ENCODE data around the gene ITGB3BP.

ITGB3BP gene

GRCh38 chr1:63548877-63549276, 25.9 kb upstream of the ITGB3BP start:
- Histone ChIP-seq H3K14ac (ENCODE audit: low read length in 2 of 2) (no peak overlapping the region), H3K4me2 (ENCODE audit: low read length, poor library complexity, severe bottlenecking) (no peak overlapping the region), H3K4ac (ENCODE audit: low read depth in 1 of 2, low read length in 2 of 2) (no peak overlapping the region), H3K18ac (ENCODE audit: low read depth in 1 of 2, low read length in 2 of 2) (no peak overlapping the region), H2BK120ac (ENCODE audit: low read depth, low read length) (no peak overlapping the region), H3K9me3 (ENCODE audit: control insufficient read depth, low read length) (no peaks in the 10 kb centered on the region), H2AK5ac (ENCODE audit: low read length, severe bottlenecking) (no peak overlapping the region), H3K79me1 (replicated peaks; ENCODE audit: low read length, poor library complexity, severe bottlenecking) (no peaks in the 10 kb centered on the region), H3K27ac (ENCODE audit: low read length, poor library complexity, severe bottlenecking) (no peak overlapping the region), H3K4me3 (ENCODE audit: insufficient read depth in 1 of 2, low read depth in 1 of 2, low read length in 2 of 2) (peak overlapping the region in 1 of 2 experiments; percentile 54), H3K36me3 (ENCODE audit: control insufficient read depth in 1 of 2, insufficient read depth in 2 of 2, low read depth in 1 of 2, low read length in 2 of 2) (peaks cover 0 to 24% of the 10 kb centered on the region in 2 experiments), H3K23ac (ENCODE audit: low read length in 2 of 2) (no peak overlapping the region), H2BK15ac (ENCODE audit: low read depth, poor library complexity, severe bottlenecking) (no peak overlapping the region), H3K4me1 (ENCODE audit: control insufficient read depth, insufficient read depth, low read depth, low read length) (no peaks in the 10 kb centered on the region), H3K27me3 (ENCODE audit: control insufficient read depth in 1 of 2, insufficient read depth in 1 of 2, low read length in 2 of 2) (no peaks in the 10 kb centered on the region), H2BK5ac (ENCODE audit: low read depth, low read length, poor library complexity, severe bottlenecking) (no peak overlapping the region), H2BK12ac (ENCODE audit: low read length in 2 of 2) (no peak overlapping the region), H2AFZ (ENCODE audit: low read depth, low read length) (no peak overlapping the region), H4K8ac (ENCODE audit: low read length) (no peak overlapping the region), H4K91ac (ENCODE audit: low read length) (no peak overlapping the region), H3K9ac (ENCODE audit: low read length) (peak overlapping the region; percentile 94)
- DNase-seq: no peak
- WGBS: 97% methylated on average over 13 of the region's 13 CpGs

GRCh38 chr1:63548303-63548702, 25.3 kb upstream of the ITGB3BP start:
- no peak overlapping the region for H2BK15ac ChIP-seq (ENCODE audit: low read depth, poor library complexity, severe bottlenecking)
- no peak overlapping the region for H2BK12ac ChIP-seq (ENCODE audit: low read length in 2 of 2)
- H3K36me3 ChIP-seq (ENCODE audit: control insufficient read depth in 1 of 2, insufficient read depth in 2 of 2, low read depth in 1 of 2, low read length in 2 of 2): peaks cover 0 to 19% of the 10 kb centered on the region in 2 experiments
- H3K4me2 ChIP-seq (ENCODE audit: low read length, poor library complexity, severe bottlenecking): no peak overlapping the region
- no peaks in the 10 kb centered on the region for H3K79me1 ChIP-seq (replicated peaks; ENCODE audit: low read length, poor library complexity, severe bottlenecking)
- no peak overlapping the region for H2AFZ ChIP-seq (ENCODE audit: low read depth, low read length)
- no peak overlapping the region for H2AK5ac ChIP-seq (ENCODE audit: low read length, severe bottlenecking)
- H2BK120ac ChIP-seq (ENCODE audit: low read depth, low read length): no peak overlapping the region
- no peak overlapping the region for H2BK5ac ChIP-seq (ENCODE audit: low read depth, low read length, poor library complexity, severe bottlenecking)
- H3K14ac ChIP-seq (ENCODE audit: low read length in 2 of 2): no peak overlapping the region
- no peak for DNase-seq
- WGBS: 86% methylated on average over 1 of the region's 2 CpGs
- H3K4ac ChIP-seq (ENCODE audit: low read depth in 1 of 2, low read length in 2 of 2): no peak overlapping the region
- no peaks in the 10 kb centered on the region for H3K27me3 ChIP-seq (ENCODE audit: control insufficient read depth in 1 of 2, insufficient read depth in 1 of 2, low read length in 2 of 2)
- no peak overlapping the region for H3K23ac ChIP-seq (ENCODE audit: low read length in 2 of 2)
- H4K8ac ChIP-seq (ENCODE audit: low read length): no peak overlapping the region
- no peak overlapping the region for H3K18ac ChIP-seq (ENCODE audit: low read depth in 1 of 2, low read length in 2 of 2)
- H3K9ac ChIP-seq (ENCODE audit: low read length): peak overlapping the region; percentile 94
- peak overlapping the region in 1 of 2 experiments; percentile 54 for H3K4me3 ChIP-seq (ENCODE audit: insufficient read depth in 1 of 2, low read depth in 1 of 2, low read length in 2 of 2)
- H3K9me3 ChIP-seq (ENCODE audit: control insufficient read depth, low read length): no peaks in the 10 kb centered on the region
- H4K91ac ChIP-seq (ENCODE audit: low read length): no peak overlapping the region
- H3K27ac ChIP-seq (ENCODE audit: low read length, poor library complexity, severe bottlenecking): no peak overlapping the region
- H3K4me1 ChIP-seq (ENCODE audit: control insufficient read depth, insufficient read depth, low read depth, low read length): no peaks in the 10 kb centered on the region

DNA sequence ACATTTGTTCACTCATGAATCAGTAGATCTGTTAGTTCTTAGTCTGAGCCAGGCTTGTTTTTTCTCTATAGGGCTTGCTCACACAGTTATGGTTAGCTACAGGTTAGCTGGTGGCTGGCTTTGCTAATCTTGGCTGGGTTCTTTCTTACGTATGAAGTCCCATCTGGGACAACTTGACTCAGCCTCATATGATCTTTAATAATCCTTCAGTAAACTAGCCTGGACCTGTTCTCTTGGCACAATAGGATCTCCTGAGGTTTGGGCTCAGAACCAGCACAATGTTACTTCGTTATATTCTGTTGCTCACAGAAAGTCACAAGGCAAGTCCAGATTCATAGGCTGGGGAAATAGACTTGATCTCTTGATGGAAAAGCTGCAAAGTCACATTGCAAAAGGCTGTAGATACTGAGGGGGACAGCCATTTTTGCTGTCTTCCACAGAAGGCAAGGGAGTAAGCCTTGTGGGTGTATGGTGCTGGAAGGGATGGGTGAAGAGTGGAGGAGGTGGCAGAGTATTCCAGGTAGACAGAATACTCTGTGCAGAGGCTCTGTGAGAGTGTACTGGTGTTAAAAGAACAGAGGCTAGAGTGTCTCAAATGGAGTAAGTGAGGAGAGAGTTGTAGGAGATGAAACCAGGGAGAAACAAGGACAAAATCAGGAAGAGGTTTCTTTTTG, 24.7 kb upstream of the ITGB3BP start:
- DNase-seq: no peak
- H3K27ac ChIP-seq (ENCODE audit: low read length, poor library complexity, severe bottlenecking): no peak overlapping the region
- H4K8ac ChIP-seq (ENCODE audit: low read length): no peak overlapping the region
- H2BK15ac ChIP-seq (ENCODE audit: low read depth, poor library complexity, severe bottlenecking): no peak overlapping the region
- H2BK12ac ChIP-seq (ENCODE audit: low read length in 2 of 2): no peak overlapping the region
- no peaks in the 10 kb centered on the region for H3K27me3 ChIP-seq (ENCODE audit: control insufficient read depth in 1 of 2, insufficient read depth in 1 of 2, low read length in 2 of 2)
- no peak overlapping the region for H2BK120ac ChIP-seq (ENCODE audit: low read depth, low read length)
- H3K9me3 ChIP-seq (ENCODE audit: control insufficient read depth, low read length): peaks cover 2% of the 10 kb centered on the region
- H3K4me2 ChIP-seq (ENCODE audit: low read length, poor library complexity, severe bottlenecking): no peak overlapping the region
- H2AK5ac ChIP-seq (ENCODE audit: low read length, severe bottlenecking): no peak overlapping the region
- peak overlapping the region; percentile 94 for H3K9ac ChIP-seq (ENCODE audit: low read length)
- H3K4me3 ChIP-seq (ENCODE audit: insufficient read depth in 1 of 2, low read depth in 1 of 2, low read length in 2 of 2): peak overlapping the region in 1 of 2 experiments; percentile 54
- no peak overlapping the region for H3K14ac ChIP-seq (ENCODE audit: low read length in 2 of 2)
- no peak overlapping the region for H4K91ac ChIP-seq (ENCODE audit: low read length)
- no peak overlapping the region for H2BK5ac ChIP-seq (ENCODE audit: low read depth, low read length, poor library complexity, severe bottlenecking)
- no peak overlapping the region for H3K4ac ChIP-seq (ENCODE audit: low read depth in 1 of 2, low read length in 2 of 2)
- H2AFZ ChIP-seq (ENCODE audit: low read depth, low read length): no peak overlapping the region
- H3K4me1 ChIP-seq (ENCODE audit: control insufficient read depth, insufficient read depth, low read depth, low read length): no peaks in the 10 kb centered on the region
- peaks cover 0 to 14% of the 10 kb centered on the region in 2 experiments for H3K36me3 ChIP-seq (ENCODE audit: control insufficient read depth in 1 of 2, insufficient read depth in 2 of 2, low read depth in 1 of 2, low read length in 2 of 2)
- H3K23ac ChIP-seq (ENCODE audit: low read length in 2 of 2): no peak overlapping the region
- no peaks in the 10 kb centered on the region for H3K79me1 ChIP-seq (replicated peaks; ENCODE audit: low read length, poor library complexity, severe bottlenecking)
- 98% methylated on average over 2 of the region's 2 CpGs for WGBS
- no peak overlapping the region for H3K18ac ChIP-seq (ENCODE audit: low read depth in 1 of 2, low read length in 2 of 2)

- H3K4me1 ChIP-seq (ENCODE audit: control insufficient read depth, insufficient read depth, low read depth, low read length): no peaks in the 10 kb centered on the region
Measured at GRCh38 chr1:63545780-63546179, 22.8 kb upstream of the ITGB3BP start.

More at GRCh38 chr1:63545780-63546179, 22.8 kb upstream of the ITGB3BP start:
- no peak overlapping the region for H3K27ac ChIP-seq (ENCODE audit: low read length, poor library complexity, severe bottlenecking)
- no peak overlapping the region for H2BK120ac ChIP-seq (ENCODE audit: low read depth, low read length)
- H2AK5ac ChIP-seq (ENCODE audit: low read length, severe bottlenecking): no peak overlapping the region
- no peak overlapping the region for H3K14ac ChIP-seq (ENCODE audit: low read length in 2 of 2)
- H3K9me3 ChIP-seq (ENCODE audit: control insufficient read depth, low read length): peaks cover 2% of the 10 kb centered on the region
- H3K4me2 ChIP-seq (ENCODE audit: low read length, poor library complexity, severe bottlenecking): no peak overlapping the region
- no peak overlapping the region for H4K91ac ChIP-seq (ENCODE audit: low read length)
- no peaks in the 10 kb centered on the region for H3K27me3 ChIP-seq (ENCODE audit: control insufficient read depth in 1 of 2, insufficient read depth in 1 of 2, low read length in 2 of 2)
- no peak overlapping the region for H4K8ac ChIP-seq (ENCODE audit: low read length)
- H3K36me3 ChIP-seq (ENCODE audit: control insufficient read depth in 1 of 2, insufficient read depth in 2 of 2, low read depth in 1 of 2, low read length in 2 of 2): peaks cover 0 to 19% of the 10 kb centered on the region in 2 experiments
- H2BK15ac ChIP-seq (ENCODE audit: low read depth, poor library complexity, severe bottlenecking): no peak overlapping the region
- no peaks in the 10 kb centered on the region for H3K79me1 ChIP-seq (replicated peaks; ENCODE audit: low read length, poor library complexity, severe bottlenecking)
- DNase-seq: peak; percentile 36
- H2BK12ac ChIP-seq (ENCODE audit: low read length in 2 of 2): no peak overlapping the region
- no peak overlapping the region for H2AFZ ChIP-seq (ENCODE audit: low read depth, low read length)
- no peak overlapping the region for H3K23ac ChIP-seq (ENCODE audit: low read length in 2 of 2)
- no peak overlapping the region for H3K4me3 ChIP-seq (ENCODE audit: insufficient read depth in 1 of 2, low read depth in 1 of 2, low read length in 2 of 2)
- no peak overlapping the region for H2BK5ac ChIP-seq (ENCODE audit: low read depth, low read length, poor library complexity, severe bottlenecking)
- H3K9ac ChIP-seq (ENCODE audit: low read length): peak overlapping the region; percentile 55
- no peak overlapping the region for H3K4ac ChIP-seq (ENCODE audit: low read depth in 1 of 2, low read length in 2 of 2)
- no peak overlapping the region for H3K18ac ChIP-seq (ENCODE audit: low read depth in 1 of 2, low read length in 2 of 2)

Data from mesenchymal stem cell (in vitro differentiated cells and primary cell).